IMR-90 (cell line): ENCODE data around the gene BMPER. TPM values are rescaled to one million over a fixed set of nuclear protein-coding genes. Genes with fewer than 3 reads are reported as not detected.

Experiments used
- ATAC-seq: fragments of 200-7000 bp; cut with Tn5 transposase; 2 replicates; pipeline ENCODE4 v1.9.1; 2020; ENCODE audit warnings: low read depth, mild to moderate bottlenecking, moderate library complexity
- BruUV-seq: library from RNA; stranded (reverse); fragments of 400-500 nt; replicated peaks from 2 replicates; lab custom pipeline; 2021; lab: Mats Ljungman, UMichigan
- CTCF ChIA-PET: fragments of 300-600 bp; formaldehyde crosslinking; extraction: SDS; loops from one replicate; lab custom pipeline; 2021; ENCODE audit warnings: antibody characterized with exemption; lab: Yijun Ruan, JAX
- POLR2A ChIA-PET: fragments of 300-600 bp; sonication (Branson Sonifier 250); formaldehyde crosslinking; loops from one replicate; lab custom pipeline; 2022; ENCODE audit warnings: antibody characterized with exemption; ENCODE audit not compliant: unreplicated experiment; lab: Charles Lee
- DNase-seq: peaks from one replicate; pipeline ENCODE4 v3.0.0; 2013
- H2AFZ ChIP-seq: replicated peaks from 2 replicates; pipeline ENCODE3; 2013; ENCODE audit warnings: low read length, mild to moderate bottlenecking; ENCODE audit not compliant: poor library complexity
- H2AK5ac ChIP-seq: 2 replicates; pipeline ENCODE4 v1.6.1; 2013; ENCODE audit warnings: low read depth, low read length, inconsistent platforms
- H2AK9ac ChIP-seq: replicated peaks from 2 replicates; pipeline ENCODE3; 2013; ENCODE audit warnings: mild to moderate bottlenecking, low read depth, low read length, moderate library complexity; ENCODE audit not compliant: poor library complexity
- H2BK120ac ChIP-seq: 2 replicates; pipeline ENCODE4 v1.6.1; 2013; ENCODE audit warnings: low read depth, low read length, inconsistent platforms
- H2BK15ac ChIP-seq: 3 replicates; pipeline ENCODE4 v1.6.1; 2013; ENCODE audit warnings: low read depth, low read length, inconsistent platforms
- H2BK20ac ChIP-seq: 2 replicates; pipeline ENCODE4 v1.6.1; 2013; ENCODE audit warnings: low read depth, mild to moderate bottlenecking, inconsistent platforms, low read length, moderate library complexity
- H2BK5ac ChIP-seq: 2 replicates; pipeline ENCODE4 v1.6.1; 2013; ENCODE audit warnings: mild to moderate bottlenecking, low read depth, low read length, inconsistent platforms; ENCODE audit not compliant: poor library complexity, severe bottlenecking
- H3K14ac ChIP-seq: replicated peaks from 2 replicates; pipeline ENCODE4 v1.6.1; 2013; ENCODE audit warnings: low read depth, low read length, inconsistent platforms
- H3K18ac ChIP-seq: 2 replicates; pipeline ENCODE4 v1.6.1; 2013; ENCODE audit warnings: low read depth, low read length, control low read depth
- H3K23ac ChIP-seq: 2 replicates; pipeline ENCODE4 v1.6.1; 2013; ENCODE audit warnings: low read depth, low read length, inconsistent platforms
- H3K27ac ChIP-seq: 2 replicates; pipeline ENCODE4 v1.5.1; 2013; ENCODE audit warnings: mild to moderate bottlenecking, control low read depth, low read length; ENCODE audit not compliant: insufficient read depth
- H3K27me3 ChIP-seq: 2 replicates; pipeline ENCODE4 v1.6.1; 2013; ENCODE audit warnings: low read length; ENCODE audit not compliant: control insufficient read depth, insufficient read depth
- H3K36me3 ChIP-seq: 2 replicates; pipeline ENCODE4 v1.6.1; 2013; ENCODE audit warnings: low read length, mixed read lengths; ENCODE audit not compliant: control insufficient read depth, insufficient read depth
- H3K4ac ChIP-seq: 2 replicates; pipeline ENCODE4 v1.6.1; 2013; ENCODE audit warnings: low read depth, low read length, inconsistent platforms
- H3K4me1 ChIP-seq: 2 replicates; pipeline ENCODE4 v1.6.1; 2013; ENCODE audit warnings: low read length, mixed read lengths; ENCODE audit not compliant: control insufficient read depth, insufficient read depth
- H3K4me2 ChIP-seq: 2 replicates; pipeline ENCODE4 v1.6.1; 2013; ENCODE audit warnings: low read depth, mild to moderate bottlenecking, control low read depth, low read length, moderate library complexity
- H3K4me3 ChIP-seq: 2 replicates; pipeline ENCODE4 v1.5.1; 2013; ENCODE audit warnings: low read depth, mild to moderate bottlenecking, control low read depth, low read length, moderate library complexity; ENCODE audit not compliant: insufficient read depth
- H3K56ac ChIP-seq: 2 replicates; pipeline ENCODE4 v1.6.1; 2013; ENCODE audit warnings: low read length, inconsistent platforms; ENCODE audit not compliant: insufficient read depth; ENCODE audit errors: extremely low read depth
- H3K79me1 ChIP-seq, 2 experiments: 2 replicates each; pipeline ENCODE4 v1.6.1; 2013; ENCODE audit warnings: low read length in 2 of 2, inconsistent platforms in 1 of 2, low read depth in 1 of 2
- H3K9ac ChIP-seq: 2 replicates; pipeline ENCODE4 v1.6.1; 2013; ENCODE audit warnings: low read depth, low read length, control low read depth
- H3K9me1 ChIP-seq: 2 replicates; pipeline ENCODE4 v1.6.1; 2013; ENCODE audit warnings: low read length, inconsistent platforms; ENCODE audit not compliant: insufficient read depth
- H3K9me3 ChIP-seq: 2 replicates; pipeline ENCODE4 v1.6.1; 2013; ENCODE audit warnings: low read length; ENCODE audit not compliant: control insufficient read depth, insufficient read depth
- H4K20me1 ChIP-seq: 2 replicates; pipeline ENCODE4 v1.6.1; 2013; ENCODE audit warnings: low read length, inconsistent platforms; ENCODE audit not compliant: insufficient read depth
- H4K5ac ChIP-seq: 2 replicates; pipeline ENCODE4 v1.6.1; 2013; ENCODE audit warnings: mild to moderate bottlenecking, low read depth, low read length, control low read depth
- H4K8ac ChIP-seq, 2 experiments: 2 replicates each; pipeline ENCODE4 v1.6.1; 2013; ENCODE audit warnings: low read depth in 2 of 2, low read length in 2 of 2, control low read depth in 1 of 2, inconsistent platforms in 1 of 2
- H4K91ac ChIP-seq: 2 replicates; pipeline ENCODE4 v1.6.1; 2013; ENCODE audit warnings: low read depth, low read length, inconsistent platforms; ENCODE audit not compliant: insufficient read depth
- BHLHE40 ChIP-seq: fragments of 150-350 bp; IDR thresholded peaks from 2 replicates; pipeline ENCODE4 v1.6.1; 2016; ENCODE audit warnings: mild to moderate bottlenecking, low read depth, low read length
- CEBPB ChIP-seq: IDR thresholded peaks from 2 replicates; pipeline ENCODE4 v1.6.1; 2012; ENCODE audit warnings: low read depth, low read length, improper control_type of control experiment
- FOS ChIP-seq: fragments of 150-350 bp; IDR thresholded peaks from 2 replicates; pipeline ENCODE4 v1.6.1; 2016; ENCODE audit warnings: low read depth, low read length
- MAZ ChIP-seq: IDR thresholded peaks from 2 replicates; pipeline ENCODE4 v1.6.1; 2012; ENCODE audit warnings: low read depth, mild to moderate bottlenecking, low read length, improper control_type of control experiment, moderate library complexity, borderline replicate concordance
- MXI1 ChIP-seq: IDR thresholded peaks from 2 replicates; pipeline ENCODE4 v1.6.1; 2012; ENCODE audit warnings: low read depth, mild to moderate bottlenecking, low read length, moderate library complexity, borderline replicate concordance
- POLR2A ChIP-seq: IDR thresholded peaks from 2 replicates; pipeline ENCODE4 v1.6.1; 2012; ENCODE audit warnings: mild to moderate bottlenecking, low read depth, low read length
- RFX5 ChIP-seq: IDR thresholded peaks from 2 replicates; pipeline ENCODE4 v1.8.0; 2012; ENCODE audit warnings: low read depth, mild to moderate bottlenecking, low read length, moderate library complexity
- WGBS, 2 experiments: methylation state at CpG; one replicate each; pipeline versions ENCODE4 v1.1.5 to v1.1.7; 2013; ENCODE audit warnings: missing lambda C conversion rate in 2 of 2; ENCODE audit not compliant: insufficient read length in 1 of 2; ENCODE audit errors: extremely low coverage in 2 of 2; 5-methylcytosine and 5-hydroxymethylcytosine counted together
- dilution Hi-C: fragments of 300-500 bp; cut with HindIII; formaldehyde crosslinking; loops from one replicate; pipeline ENCODE4 v1.14.3; 2018; ENCODE audit warnings: low sequenced_read_pairs; ENCODE audit not compliant: unreplicated experiment
- in situ Hi-C: fragments of 300-500 bp; cut with MboI; formaldehyde crosslinking; loops from 3 replicates; pipeline ENCODE4 v1.14.3; 2019; ENCODE audit warnings: low sequenced_read_pairs, inconsistent platforms, mixed read lengths
- intact Hi-C: fragments of 100-400 bp; cut with micrococcal nuclease; formaldehyde crosslinking; loops from 2 replicates; pipeline ENCODE4 v1.10.0; 2022
- polyA plus RNA-seq, 3 experiments: library from polyadenylated mRNA; depleted of rRNA; stranded (reverse); fragments of >200 nt; gene quantifications; 2 replicates each; pipeline ENCODE4 v1.2.3, GENCODE V29; 2012; ENCODE audit warnings: low replicate concordance in 1 of 3
- total RNA-seq: library from RNA; depleted of rRNA; stranded (reverse); fragments of >200 nt; gene quantifications from 2 replicates; pipeline ENCODE4 v1.2.3, GENCODE V29; 2012
- TF ChIP-seq, protein P1 (sequence below): fragments of 150-350 bp; IDR thresholded peaks from 2 replicates; pipeline ENCODE4 v1.6.1; 2017; ENCODE audit warnings: mild to moderate bottlenecking, antibody characterized with exemption, low read length, low read depth

The BMPER gene
- total and polyA plus RNA-seq, 2 of the 4 experiments (the other 2 are of a cell fraction): 6.2 to 7.9 TPM

- Histone ChIP-seq H2AFZ (peak overlapping the region; percentile 72), H3K23ac (peak overlapping the region; percentile 89; the same call in 1 of the 2 replicates), H2BK20ac (peak overlapping the region; percentile 97), H3K79me1 (no peaks in the 10 kb centered on the region), H3K9me1 (peaks cover 6% of the 10 kb centered on the region; the same call in 1 of the 2 replicates), H3K9ac (peak overlapping the region; percentile 64; the same call in 1 of the 2 replicates), H3K14ac (peak overlapping the region; percentile 95), H3K27ac (peak overlapping the region; percentile 96), H3K4me1 (peaks cover 18% of the 10 kb centered on the region), H3K4me2 (peak overlapping the region; percentile 77), H4K91ac (peak overlapping the region; percentile 88), H3K18ac (peak overlapping the region; percentile 98), H2BK15ac (peak overlapping the region; percentile 82; the same call in 2 of the 3 replicates), H3K56ac (peak overlapping the region; percentile 65), H2AK5ac (peak overlapping the region; percentile 96), H4K8ac (peak overlapping the region; percentile 60 to 95), H4K20me1 (no peaks in the 10 kb centered on the region), H3K4ac (peak overlapping the region; percentile 97), H2BK5ac (peak overlapping the region; percentile 97), H3K27me3 (no peaks in the 10 kb centered on the region), H3K9me3 (no peaks in the 10 kb centered on the region), H2BK120ac (peak overlapping the region; percentile 98), H3K4me3 (no peak overlapping the region), H3K36me3 (no peaks in the 10 kb centered on the region), H4K5ac (peak overlapping the region; percentile 93), H2AK9ac (no peak overlapping the region)
- intact Hi-C loops (loop anchor here (5.0 kb wide), 1 partner anchor 173 kb away; no protein-coding TSS in a partner anchor), dilution Hi-C loops (no loop called here), in situ Hi-C loops (loop anchor here (25.0 kb wide), 1 partner anchor 918 kb away; no protein-coding TSS in a partner anchor)
- POLR2A ChIA-PET: no interaction called here
- no TSS peak for BruUV-seq
- TF ChIP-seq FOS (peak; percentile 82), POLR2A (no peak), MXI1 (no peak), RFX5 (no peak), BHLHE40 (peak; percentile 69; the same call in 1 of the 2 replicates), MAZ (peak; percentile 25; the same call in 1 of the 2 replicates), CEBPB (peak; percentile 98)
- TF ChIP-seq, protein P1, sequence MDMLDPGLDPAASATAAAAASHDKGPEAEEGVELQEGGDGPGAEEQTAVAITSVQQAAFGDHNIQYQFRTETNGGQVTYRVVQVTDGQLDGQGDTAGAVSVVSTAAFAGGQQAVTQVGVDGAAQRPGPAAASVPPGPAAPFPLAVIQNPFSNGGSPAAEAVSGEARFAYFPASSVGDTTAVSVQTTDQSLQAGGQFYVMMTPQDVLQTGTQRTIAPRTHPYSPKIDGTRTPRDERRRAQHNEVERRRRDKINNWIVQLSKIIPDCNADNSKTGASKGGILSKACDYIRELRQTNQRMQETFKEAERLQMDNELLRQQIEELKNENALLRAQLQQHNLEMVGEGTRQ: no peak
- ATAC-seq: peak; percentile 79
- CTCF ChIA-PET: interaction anchor here (0.5 to 1.7 kb wide), 6 partner anchors 10 to 223 kb away, joined by 3 to 4 read pairs (median 4); no protein-coding TSS in a partner anchor
- peak; percentile 96 for DNase-seq
- WGBS, 2 experiments: no CpG with 5 or more reads among the region's 3 CpGs
Observed at GRCh38 chr7:34155220-34155908, 250.0 kb downstream of the BMPER start.
